NCI-H128 (cell line): ENCODE data around the gene FEM1B.
"Not testable (repeated sequence)": the region's sequence is repeated elsewhere in the genome, so short reads cannot be mapped to it uniquely, and the experiment has no call there.

Source experiments
- DNase-seq: peaks from one replicate; lab custom pipeline; 2025; ENCODE audit not compliant: unreplicated experiment; lab: John Stamatoyannopoulos, UW

Gene FEM1B

DNA sequence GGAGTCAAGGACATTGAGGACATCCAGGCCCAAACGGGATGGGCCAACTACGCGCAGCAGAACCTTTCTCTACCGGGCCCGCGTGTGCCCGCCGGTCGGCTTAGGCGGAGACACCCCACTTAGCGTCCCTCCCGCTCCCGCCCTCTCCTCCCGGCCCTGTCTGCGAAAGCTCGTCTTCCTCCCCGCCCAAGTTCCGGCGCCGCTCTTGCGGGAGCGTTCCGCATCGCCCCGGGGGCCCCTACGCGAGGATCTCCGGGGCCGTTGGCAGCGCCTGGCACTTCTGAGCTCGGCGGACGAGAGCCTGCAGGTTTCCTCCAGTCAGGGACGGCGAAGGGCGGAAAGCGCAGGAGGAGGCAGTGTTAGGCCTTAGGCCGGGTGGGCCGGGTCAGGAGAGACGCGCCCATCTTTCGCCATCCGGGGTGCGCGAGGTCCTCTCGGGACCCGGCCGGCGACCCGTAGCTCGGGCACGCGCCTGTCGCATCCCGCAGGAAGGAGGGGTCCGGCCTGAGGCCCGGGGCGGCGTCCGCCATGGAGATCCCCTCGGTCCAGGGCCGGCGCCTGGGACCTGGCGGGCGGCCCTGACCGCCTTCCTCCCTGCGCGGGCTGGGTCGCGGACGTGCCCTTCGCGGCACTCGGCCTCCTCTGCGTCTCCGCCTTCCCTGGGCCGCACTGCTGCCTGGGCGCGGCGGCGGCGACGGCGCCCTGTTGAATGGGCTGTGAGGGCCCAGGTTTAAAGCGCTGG is at the start of gene FEM1B:
Gene FEM1B (plus strand): TSS at position 143 of the 742 bp plus-strand sequence. CDS start 673 bp downstream, outside the sequence.
- peak; percentile 62 for DNase-seq

DNA sequence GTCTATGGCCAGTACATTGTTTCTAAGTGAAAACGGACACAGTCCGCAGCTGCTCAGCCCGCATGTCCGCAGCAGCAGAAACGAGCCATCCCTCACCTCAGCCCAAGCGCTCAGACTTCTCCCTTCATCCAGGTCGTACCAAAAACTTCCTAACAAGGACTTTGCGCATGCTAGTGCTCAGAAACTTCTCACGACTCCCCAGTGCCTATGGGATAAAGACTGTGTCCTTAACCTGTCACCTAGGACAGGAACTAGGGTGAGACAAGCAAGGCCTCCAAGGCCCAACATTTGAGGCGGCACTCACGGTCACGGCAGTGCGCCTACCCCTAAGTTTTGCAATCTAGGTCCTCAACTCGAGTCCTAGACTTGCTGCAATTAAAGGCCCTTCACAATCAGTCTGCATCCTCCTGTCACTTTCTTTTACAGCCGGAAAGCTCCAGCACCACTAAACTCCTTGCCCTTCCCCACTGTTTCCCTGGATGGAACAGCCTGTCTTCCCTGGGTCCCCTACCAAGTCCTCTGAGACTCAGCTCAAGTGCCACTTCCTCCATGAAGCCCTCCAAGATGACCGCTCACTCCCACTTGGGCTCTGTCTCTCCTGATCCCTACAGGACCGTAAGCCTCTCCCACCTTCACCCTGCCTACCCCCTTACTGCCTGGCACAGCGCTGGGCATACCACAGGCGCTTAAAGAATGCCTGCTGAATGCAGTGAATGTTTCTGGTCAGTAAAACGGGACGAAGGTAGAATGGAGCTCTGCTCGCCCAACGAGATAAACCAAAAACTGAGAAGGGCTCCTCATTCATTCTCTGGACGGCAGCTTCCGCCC is 49.2 kb upstream of the FEM1B start:
- no peak for DNase-seq

DNA sequence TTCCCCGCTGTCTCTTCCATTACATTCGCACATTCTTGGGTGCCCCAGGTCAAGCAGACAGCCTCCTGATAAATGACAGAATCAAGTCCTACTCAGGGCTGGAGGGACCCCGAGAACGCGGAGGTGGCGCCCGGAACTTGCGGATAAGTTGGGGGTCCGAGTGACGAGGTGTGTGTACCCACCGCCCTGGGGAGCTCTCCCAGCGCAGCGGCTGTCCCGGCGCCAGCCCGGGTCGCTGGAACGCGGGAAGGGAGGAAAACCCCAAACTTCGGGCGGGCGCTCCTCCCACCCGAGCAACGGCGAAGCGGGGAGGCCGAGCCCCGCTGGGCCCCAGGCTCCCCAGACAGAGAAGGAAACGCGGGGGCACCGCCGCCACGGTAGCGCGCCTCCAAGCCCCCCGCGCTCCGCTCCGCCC is 48.6 kb upstream of the FEM1B start:
- no peak for DNase-seq

DNA sequence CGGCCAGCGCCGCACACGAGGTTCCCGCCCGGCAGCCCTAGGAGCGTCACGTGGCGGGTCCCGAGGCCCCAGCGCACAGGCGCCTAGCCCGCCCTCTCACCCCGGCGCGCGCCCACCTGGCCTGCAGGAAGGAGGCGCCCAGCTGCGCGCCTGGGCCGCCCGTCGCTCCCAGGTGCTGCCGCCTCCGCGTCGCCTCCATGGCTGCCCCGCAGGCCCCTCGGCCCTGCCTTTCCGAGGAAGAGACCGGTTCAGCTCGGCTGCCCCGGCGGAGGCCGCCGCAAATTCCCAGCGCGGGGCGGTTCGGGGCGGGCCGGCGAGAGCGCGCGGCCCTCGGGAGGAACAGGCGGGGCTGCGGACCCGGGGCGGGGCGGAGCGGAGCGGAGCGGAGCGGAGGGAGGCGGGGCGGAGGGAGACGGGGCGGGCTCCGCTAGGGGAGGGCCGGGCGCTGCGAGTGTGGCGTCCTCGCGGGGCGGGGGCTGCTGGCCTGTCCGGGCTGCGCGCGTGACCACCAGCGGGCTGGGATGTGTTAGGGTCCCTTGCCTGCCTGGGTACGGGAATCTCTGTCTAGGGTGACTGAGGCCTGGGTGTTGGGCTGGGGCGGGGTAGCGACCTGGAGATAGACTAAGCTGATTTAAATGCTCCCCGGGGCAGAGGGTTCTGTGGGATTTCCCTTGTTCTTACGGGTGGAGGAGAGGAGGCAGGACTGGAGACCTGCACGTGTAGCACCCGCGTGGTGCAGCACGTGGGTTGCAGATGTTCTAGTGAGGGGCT is 48.0 kb upstream of the FEM1B start, which contains the start of gene CLN6:
Gene CLN6 (minus strand): TSS at position 343 of the 771 bp plus-strand sequence. CDS start 144 bp downstream, at position 199.
- peak; percentile 33 for DNase-seq

DNA sequence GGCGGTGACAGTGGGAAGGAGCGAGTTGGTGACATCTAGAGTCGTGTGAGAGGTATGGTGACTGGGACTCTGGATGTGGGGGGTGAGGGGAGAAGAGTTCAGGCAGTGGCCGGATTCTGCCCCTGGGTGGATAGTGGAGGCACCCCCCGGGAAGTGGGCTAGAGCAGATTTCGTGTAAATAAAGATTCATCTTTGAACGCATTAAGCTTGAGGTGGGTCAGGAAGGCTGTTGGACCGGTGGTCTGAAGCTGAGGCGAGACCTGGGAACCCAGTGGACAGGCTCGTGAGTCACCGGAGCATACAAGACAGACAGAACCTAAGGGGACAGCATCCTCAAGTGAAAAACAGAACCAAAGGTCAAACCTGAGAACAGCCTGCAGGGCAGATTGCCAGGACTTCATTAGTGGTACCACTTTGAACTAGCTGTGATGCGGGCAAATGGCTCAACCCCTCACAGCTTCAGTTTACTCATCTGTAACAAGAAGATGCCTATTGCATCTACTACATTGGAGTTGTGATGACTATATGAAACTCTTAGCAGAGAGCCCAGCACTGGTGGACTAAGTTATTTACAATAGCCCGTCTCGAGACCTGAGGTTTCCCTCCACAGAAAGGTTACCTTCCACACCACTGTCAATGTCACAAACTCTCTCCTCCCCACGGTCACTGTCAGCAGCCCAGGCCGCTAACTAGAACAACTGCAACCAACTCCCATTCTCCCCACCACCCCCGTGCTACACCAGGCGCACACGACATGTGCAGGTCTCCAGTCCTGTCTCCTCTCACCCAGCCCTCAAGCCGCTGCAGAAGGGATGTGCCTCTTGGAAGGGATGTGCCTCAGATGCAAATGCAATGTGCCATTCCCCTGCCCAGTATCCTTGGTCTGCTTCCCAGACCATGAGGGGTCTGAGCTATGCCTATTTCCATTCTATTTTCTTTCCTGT is 47.1 kb upstream of the FEM1B start:
- DNase-seq = no peak

DNA sequence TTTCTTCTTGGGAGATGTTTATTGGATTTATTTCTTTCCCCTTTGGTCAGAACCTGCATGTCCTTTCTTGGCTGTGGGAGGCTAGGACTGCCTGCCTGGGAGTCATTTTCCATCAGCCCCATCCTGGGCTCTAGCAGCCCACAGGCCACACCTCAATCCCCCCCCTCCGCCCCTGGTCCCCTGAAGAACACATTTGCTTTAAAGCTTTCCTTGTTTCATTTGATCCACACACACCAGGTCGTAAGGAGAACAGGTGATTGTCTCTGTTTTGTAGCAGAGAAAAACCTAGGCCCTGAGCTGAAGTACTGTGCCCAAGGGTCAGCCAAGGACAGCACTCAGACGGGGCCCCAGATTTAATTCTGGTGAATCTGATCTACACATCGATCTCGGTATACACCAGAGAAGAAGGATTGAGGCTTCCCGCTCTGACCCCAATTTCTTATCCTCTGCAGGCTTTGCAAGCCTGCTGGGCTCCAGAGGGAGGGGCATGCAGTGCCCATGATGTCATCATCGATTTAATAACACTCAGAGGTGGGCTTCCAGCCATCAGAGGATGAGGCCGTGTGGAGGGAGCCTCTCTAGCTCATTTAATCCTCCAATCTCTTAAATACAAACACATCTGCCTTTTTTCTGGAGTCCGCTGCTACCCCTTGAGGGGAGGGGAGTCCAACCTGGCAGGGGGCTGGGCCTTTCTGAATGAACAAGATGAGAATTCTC is 46.3 kb upstream of the FEM1B start:
- DNase-seq = no peak

DNA sequence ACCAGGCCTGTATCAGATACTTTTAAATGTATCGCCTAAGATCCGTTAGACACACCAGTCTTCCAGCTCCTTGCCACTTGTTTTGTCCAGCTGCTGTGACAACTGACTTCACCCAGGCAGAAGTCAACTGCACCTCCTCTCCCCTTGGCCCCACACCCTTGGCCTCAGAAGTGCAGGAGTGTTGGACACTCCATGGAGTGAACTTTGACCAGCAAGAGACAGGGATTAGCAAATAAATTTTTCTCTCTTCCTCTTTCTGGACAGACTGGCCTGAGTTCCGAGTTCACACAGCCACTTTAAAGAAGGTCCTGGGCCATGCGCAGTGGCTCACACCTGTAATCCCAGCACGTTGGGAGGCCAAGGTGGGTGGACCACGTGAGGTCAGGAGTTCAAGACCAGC is 45.1 kb upstream of the FEM1B start:
- no peak for DNase-seq

DNA sequence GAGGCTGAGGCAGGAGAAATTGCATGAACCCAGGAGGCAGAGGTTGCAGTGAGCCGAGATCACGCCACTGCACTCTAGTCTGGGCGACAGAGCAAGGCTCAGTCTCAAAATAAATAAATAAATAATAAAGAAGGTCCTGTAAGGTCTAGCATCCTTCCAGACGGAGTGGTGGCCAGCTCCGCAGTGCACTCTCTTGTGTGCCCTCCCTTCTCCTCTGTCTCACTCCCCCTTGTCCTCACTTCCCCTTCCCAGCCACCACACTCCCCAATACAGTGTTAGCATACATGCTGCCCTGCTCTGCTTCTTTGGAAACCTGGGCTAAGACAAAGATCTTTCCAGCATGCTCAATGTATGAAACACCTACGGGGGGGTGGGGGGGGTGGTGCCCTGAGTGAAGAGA is 44.6 kb upstream of the FEM1B start:
- DNase-seq = no peak

DNA sequence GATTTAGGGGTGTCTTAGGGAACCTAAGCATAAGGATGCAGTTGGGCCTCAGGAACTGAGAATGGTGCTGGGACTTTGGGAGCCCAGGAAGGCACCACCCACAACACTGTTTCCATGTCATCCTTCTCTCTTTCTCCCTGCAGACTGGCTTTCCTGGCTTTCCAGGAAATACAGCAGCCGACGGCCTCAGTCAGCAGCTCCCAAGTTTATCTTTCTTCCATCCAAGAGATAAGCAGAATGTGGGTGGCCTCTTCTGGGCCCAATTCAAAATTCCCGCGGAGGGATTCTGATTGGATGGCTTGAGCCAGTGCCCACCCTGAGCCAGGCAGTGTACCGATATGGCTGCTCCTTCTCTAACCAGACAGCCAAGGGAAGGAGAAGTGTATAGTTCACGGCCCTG is 43.5 kb upstream of the FEM1B start:
- no peak for DNase-seq

DNA sequence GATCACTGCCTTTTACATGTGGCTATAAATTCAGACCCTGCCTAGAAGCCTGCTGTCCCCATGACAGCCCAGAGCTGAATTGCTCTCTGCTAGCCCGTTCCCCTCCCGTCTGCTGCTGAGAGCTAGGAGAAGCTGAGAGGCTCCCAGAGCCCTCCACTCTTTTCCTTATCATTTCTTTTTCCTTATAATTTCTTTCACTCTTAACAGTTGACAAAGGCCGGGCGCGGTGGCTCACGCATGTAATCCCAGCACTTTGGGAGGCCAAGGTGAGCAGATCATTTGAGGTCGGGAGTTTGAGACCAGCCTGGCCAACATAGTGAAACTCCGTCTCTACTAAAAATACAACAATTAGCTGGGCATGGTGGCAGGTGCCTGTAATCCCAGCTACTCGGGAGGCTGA is 43.0 kb upstream of the FEM1B start:
- not testable (repeated sequence) for DNase-seq

DNA sequence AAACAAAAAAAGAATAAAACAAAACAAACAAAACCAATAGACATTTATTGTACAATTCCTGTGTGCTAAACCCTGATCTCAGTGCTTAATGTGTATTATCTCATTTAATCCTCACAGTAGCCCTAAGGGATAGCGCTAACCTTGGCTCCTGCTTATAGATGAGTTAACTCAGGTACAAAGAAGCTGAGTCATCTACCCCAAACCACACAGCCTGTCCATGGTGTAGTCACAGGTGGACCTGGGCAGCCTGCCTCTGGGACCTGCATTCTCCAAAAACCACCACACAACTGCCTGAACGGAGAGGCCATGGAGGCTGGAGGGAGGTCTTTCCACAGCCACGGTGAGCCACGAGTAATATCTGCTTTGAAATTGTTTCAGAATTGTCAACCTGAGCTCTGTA is 42.5 kb upstream of the FEM1B start:
- DNase-seq = no peak

DNA sequence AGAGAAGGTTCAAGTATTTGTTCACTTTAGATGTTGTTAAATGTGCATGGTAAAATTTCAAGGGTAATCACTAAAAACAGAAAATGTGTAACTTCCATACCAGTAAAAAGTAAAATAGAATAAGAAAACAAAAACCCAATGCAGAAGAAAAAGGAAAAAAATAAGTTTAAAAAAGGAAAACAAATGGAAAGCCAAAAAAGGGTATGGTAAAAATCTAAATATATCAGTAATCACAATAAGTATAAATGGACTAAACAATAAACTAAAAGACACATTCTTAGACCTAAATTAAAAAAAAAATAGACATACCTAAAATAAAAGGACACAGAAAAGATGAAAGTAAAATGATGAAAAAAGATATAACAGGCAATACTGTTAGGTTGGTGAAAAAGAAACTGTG is 38.5 kb upstream of the FEM1B start:
- DNase-seq = no peak

DNA sequence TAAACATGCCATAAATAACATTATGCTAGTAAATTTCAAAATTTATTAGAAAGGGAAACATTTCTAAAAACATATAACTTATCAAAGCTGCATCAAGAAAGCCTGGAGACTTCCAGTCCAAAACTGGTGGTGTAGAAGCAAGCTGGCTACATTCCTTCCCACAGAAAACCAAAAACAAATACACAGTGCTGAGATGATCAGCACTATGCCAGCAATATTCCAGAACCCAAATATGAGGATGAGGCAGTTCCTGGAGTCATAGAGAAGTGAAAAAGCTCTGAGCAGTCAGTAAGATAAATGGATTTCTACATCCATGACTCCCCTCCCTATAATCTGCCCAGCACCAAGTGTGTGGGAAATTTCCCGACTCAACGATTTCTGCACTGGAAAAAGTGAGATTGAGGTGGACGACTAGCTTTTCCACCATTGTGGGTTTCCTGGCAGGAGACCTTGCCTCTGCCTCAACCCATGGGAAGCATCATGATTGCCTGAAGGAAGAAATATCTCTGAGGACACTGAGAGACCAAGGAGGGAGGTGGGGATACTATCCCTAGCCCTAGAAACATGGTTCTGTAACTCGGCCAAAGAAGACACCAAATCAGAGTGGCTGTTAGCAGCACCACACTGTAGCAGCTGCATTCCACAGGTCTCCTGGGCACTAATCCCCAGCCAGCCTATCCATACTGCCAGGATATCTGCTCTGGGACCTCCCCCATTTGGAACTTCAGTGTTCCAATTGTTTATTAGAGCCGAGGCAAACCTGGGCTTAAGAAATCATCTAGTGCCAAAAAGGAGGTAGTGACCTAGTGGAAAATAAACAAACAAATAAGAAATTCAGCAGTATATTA is 36.2 kb upstream of the FEM1B start:
- DNase-seq = no peak

DNA sequence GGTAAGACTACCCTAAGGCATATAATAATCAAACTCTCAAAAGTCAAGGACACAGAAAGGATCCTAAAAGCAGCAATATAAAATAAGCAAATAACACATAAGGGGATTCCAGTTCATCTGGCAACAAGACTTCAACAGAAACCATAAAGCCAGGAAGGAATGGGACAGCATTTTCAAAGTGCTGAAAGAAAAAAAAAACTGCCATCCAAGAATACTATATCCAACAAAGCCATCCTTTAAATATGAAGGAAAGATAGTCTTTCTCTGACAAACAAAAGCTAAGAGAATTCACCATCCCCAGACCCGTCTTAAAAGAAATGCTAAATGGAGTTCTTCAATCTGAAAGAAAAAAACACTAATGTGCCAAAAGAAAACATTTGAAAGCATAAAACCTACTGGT is 33.3 kb upstream of the FEM1B start:
- DNase-seq = no peak

DNA sequence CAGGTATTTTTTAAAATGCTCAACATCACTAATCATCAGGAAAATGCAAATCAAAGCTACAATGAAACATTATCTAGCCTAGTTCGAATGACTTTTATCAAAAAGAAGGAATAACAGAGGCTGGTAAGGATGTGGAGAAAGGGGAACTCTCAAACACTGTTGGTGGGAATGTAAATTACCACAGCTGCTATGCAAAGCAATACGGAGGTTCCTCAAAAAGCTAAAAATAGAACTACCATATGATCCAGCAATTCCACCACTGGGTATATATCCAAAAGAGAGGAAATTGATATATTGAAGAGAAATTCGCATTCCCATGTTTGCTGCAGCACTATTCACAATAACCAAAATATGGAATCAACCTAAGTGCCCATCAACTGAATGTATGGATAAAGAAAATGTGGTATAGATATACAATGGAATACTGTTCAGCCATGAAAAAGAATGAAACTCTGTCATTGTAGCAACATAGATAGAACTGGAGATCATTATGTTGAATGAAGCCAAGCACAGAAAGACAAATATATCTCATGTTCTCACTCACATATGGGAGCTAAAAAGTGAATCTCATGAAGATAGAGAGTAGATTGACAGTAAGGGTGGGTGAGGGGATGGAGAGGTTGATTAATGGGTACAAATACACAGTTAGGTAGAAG is 28.4 kb upstream of the FEM1B start:
- no peak for DNase-seq

DNA sequence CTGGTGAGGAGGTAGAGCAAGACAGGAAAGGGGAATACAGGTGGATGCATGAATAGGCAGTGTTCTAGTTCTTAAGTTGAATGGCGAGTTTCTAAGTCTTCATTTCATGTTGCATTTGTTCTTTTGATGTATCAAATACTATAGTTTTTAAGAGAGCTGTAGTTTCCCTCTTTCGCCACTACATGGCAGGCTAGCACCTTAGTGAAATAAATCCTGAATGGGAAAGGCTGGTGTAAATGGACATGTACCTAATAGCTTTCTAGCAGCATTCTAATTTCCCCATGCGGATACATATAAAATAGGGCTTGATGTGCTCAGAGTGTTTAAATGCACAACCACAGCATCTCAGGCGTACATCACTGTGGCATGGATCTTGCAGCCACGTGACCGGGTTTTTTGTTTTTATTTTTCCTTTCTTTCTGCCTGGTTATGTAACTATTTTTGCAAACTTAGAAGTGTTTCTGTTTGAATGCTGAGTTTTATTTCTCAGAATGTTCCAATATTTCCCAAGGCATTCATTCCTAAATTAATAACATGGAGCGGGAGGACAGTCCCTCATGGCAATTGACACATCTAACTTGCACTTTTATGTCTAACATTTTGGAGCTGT is 24.5 kb upstream of the FEM1B start:
- DNase-seq = peak; percentile 53

DNA sequence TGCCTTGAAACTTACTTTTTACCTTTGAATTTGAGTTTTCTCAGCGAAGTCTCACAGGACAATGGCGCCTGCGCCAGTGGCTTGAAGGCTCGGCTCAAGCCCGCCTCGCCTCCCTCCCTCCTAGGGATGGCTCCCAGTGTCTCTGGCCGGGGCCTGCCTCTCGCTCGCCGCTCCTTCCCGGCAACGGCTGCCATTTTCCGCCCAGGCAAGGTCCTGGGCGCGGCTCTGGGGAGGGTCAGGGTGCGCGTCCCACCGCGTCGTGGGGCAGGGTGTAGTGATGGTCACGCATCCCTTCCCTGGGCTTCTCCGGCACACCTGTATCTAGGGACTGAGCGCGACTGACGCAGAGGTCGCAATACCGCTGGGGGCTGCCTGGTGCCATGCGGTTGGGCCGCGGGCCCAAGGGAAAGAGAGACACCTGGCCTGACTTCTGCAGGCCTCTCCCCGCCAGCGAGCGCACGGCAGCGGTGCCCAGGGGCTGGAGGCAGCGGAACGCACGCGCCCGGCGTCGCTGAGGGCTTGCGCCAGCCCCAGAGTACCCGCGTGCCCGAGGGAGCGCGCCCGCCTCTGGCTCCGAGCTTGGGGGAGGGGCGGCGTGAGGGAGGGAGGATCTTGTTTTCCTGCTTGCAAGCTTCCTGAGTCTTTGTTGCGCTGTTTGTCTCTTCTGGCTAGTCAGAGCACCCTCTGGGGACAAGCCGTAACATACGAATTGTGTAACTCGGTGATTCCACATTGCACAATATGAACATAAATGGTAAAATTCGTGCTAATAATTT is 20.7 kb upstream of the FEM1B start:
- peak; percentile 37 for DNase-seq
